Adrenal gland (tissue), 5 donors: ENCODE measurements around the gene UBL3.

Experiments
- CTCF ChIP-seq, 6 experiments: fragments of 450-650 bp in 4 of 6; fragments of 200-600 bp in 2 of 6; sonication (generic) in 1 of 6; IDR thresholded peaks; 1 replicate in 5 of 6; 2 replicates in 1 of 6; pipeline versions ENCODE4 v1.5.1 to v1.8.0; 2016 to 2021; ENCODE audit warnings: antibody characterized with exemption in 6 of 6, mild to moderate bottlenecking in 2 of 6, moderate library complexity in 1 of 6
- POLR2A ChIP-seq, 2 donors: fragments of 450-650 bp; IDR thresholded peaks; one replicate each; pipeline ENCODE4 v1.6.1; 2017; ENCODE audit warnings: antibody characterized with exemption in 2 of 2, mild to moderate bottlenecking in 2 of 2, moderate library complexity in 1 of 2
- donor health status: DM: no; HTN: no; CAD: no.

GRCh38 chr13:29857085-29857484 is 6.7 kb upstream of the UBL3 start:
- TF ChIP-seq CTCF (IDR thresholded peaks at IDR 0.05) (no peak), POLR2A (IDR thresholded peaks at IDR 0.05) (no peak)
